Suprapubic skin (tissue), 3 donors: ENCODE measurements around the gene SYNGR2.

ENCODE experiments used
- EP300 ChIP-seq: sonication (generic); formaldehyde crosslinking; IDR thresholded peaks from one replicate; pipeline ENCODE4 v1.6.1; 2017; ENCODE audit warnings: antibody characterized with exemption
- POLR2A ChIP-seq, 2 donors: fragments of 450-650 bp; IDR thresholded peaks; one replicate each; pipeline ENCODE4 v1.6.1; 2017; ENCODE audit warnings: antibody characterized with exemption in 2 of 2, mild to moderate bottlenecking in 2 of 2, moderate library complexity in 2 of 2
- TF ChIP-seq, protein P1 (sequence below), 2 donors: fragments of 200-600 bp in 1 of 2; fragments of 450-650 bp in 1 of 2; sonication (generic) in 1 of 2; IDR thresholded peaks; one replicate each; pipeline ENCODE4 v1.5.1; 2016 to 2019; ENCODE audit warnings: antibody characterized with exemption in 2 of 2, mild to moderate bottlenecking in 1 of 2, moderate library complexity in 1 of 2

- TF ChIP-seq, protein P1, sequence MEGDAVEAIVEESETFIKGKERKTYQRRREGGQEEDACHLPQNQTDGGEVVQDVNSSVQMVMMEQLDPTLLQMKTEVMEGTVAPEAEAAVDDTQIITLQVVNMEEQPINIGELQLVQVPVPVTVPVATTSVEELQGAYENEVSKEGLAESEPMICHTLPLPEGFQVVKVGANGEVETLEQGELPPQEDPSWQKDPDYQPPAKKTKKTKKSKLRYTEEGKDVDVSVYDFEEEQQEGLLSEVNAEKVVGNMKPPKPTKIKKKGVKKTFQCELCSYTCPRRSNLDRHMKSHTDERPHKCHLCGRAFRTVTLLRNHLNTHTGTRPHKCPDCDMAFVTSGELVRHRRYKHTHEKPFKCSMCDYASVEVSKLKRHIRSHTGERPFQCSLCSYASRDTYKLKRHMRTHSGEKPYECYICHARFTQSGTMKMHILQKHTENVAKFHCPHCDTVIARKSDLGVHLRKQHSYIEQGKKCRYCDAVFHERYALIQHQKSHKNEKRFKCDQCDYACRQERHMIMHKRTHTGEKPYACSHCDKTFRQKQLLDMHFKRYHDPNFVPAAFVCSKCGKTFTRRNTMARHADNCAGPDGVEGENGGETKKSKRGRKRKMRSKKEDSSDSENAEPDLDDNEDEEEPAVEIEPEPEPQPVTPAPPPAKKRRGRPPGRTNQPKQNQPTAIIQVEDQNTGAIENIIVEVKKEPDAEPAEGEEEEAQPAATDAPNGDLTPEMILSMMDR (IDR thresholded peaks at IDR 0.05) = no peak
- TF ChIP-seq POLR2A (IDR thresholded peaks at IDR 0.05) (no peak), EP300 (no peak)
Measured at GRCh38 chr17:78200451-78200850, 32.1 kb downstream of the SYNGR2 start.
